Measurements from ENCODE around the gene CWC27. TPM values are rescaled to one million over a fixed set of nuclear protein-coding genes. Genes with fewer than 3 reads are reported as not detected.

The CWC27 gene
- total and polyA plus RNA-seq, 9 of the 15 experiments (the other 6 are each of a cell fraction or from before 2014, with no cell fraction given) = 19.7 to 49.3 (median 38.3) TPM

DNA sequence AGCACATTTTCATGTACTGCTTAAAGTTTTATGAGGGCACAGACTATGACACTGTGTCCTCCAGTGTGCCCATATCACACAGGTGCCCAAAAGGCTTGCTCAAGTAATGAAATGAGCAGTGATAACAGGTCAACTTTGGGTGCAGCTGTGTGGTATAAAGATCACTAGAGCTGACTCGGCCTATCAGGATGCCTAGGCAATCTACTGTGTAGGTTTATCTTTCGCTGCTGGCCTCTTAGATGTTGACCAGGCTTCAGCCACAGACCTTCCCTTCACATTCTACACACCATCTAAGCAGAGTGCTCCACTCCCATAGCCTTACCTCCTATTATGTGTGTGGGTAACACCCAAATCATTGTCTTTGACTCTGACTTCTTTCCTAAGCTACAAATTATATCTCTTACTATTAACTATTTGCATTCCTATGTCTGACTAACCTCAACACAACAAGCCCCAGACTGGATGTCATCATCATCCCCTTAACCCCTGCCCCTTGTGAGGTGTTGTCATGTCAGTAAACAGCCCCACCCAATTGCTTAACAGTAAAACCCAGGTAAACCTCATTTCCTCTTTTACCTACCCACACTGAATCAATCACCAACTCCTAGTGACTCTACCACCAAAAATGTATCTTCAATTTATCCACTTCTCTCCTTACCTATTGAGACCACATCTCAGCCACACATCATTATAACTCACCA is 2.8 kb upstream of the CWC27 start:
- DNase-seq (ENCODE audit: extremely low read depth in 1 of 4, low spot score in 3 of 4) (peak in 2 of 4 experiments; percentile 11 to 12), ATAC-seq (no peak), FAIRE-seq (no peak)
- intact Hi-C loops (cut with micrococcal nuclease) = loop anchor here (5.0 kb wide), 1 partner anchor 84 kb away; no protein-coding TSS in a partner anchor
- no peaks in the 10 kb centered on the region for H3K9me3 ChIP-seq (replicated peaks; ENCODE audit: control insufficient read depth, insufficient read depth, low read depth, low read length)
- H2AFZ ChIP-seq (ENCODE audit: low read depth, low read length) = no peak overlapping the region
- no peak overlapping the region for H3K4me3 ChIP-seq
- ChIA-PET CTCF (ENCODE audit: low intra/inter-chr PET ratio) (no interaction called here), POLR2A (interaction anchor here (0.6 to 2.6 kb wide), 4 partner anchors 12 to 1686 kb away, joined by 3 to 11 read pairs (median 3); no protein-coding TSS in a partner anchor)
- peak overlapping the region; percentile 12; the same call in 1 of the 2 replicates for H3K4me2 ChIP-seq (ENCODE audit: insufficient read depth, low read length)
- no peak overlapping the region for H3K9ac ChIP-seq (ENCODE audit: insufficient read depth in 1 of 2, low read depth in 2 of 2, low read length in 2 of 2)
- 75% methylated on average over 2 of the region's 2 CpGs for WGBS (ENCODE audit: insufficient coverage, low coverage, missing lambda C conversion rate)
- TF ChIP-seq, protein P1, sequence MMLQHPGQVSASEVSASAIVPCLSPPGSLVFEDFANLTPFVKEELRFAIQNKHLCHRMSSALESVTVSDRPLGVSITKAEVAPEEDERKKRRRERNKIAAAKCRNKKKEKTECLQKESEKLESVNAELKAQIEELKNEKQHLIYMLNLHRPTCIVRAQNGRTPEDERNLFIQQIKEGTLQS (IDR thresholded peaks at IDR 0.05) = peak; percentile 46
- TF ChIP-seq, protein P1 (CRISPR knock-in tag; conservative IDR thresholded peaks at IDR 0.05) = no peak
- no peak for TF ChIP-seq E2F3 (CRISPR knock-in tag; IDR thresholded peaks at IDR 0.05)
- BruUV-seq (replicated peaks) = no TSS peak
- in situ Hi-C loops (cut with MboI) = no loop called here
- H3K9me1 ChIP-seq (ENCODE audit: control insufficient read depth, insufficient read depth, low read length) = no peaks in the 10 kb centered on the region
- peaks cover 38% of the 10 kb centered on the region for H3K36me3 ChIP-seq (ENCODE audit: control insufficient read depth, insufficient read depth, low read length)
- no peaks in the 10 kb centered on the region for H3K27me3 ChIP-seq (ENCODE audit: control insufficient read depth in 2 of 2, insufficient read depth in 2 of 2, low read length in 2 of 2)
- peaks cover 0 to 16% of the 10 kb centered on the region in 2 experiments; a peak in 3 of 5 replicates for H3K4me1 ChIP-seq (replicated peaks in 1 of 2; ENCODE audit: control insufficient read depth in 2 of 2, insufficient read depth in 2 of 2, low read length in 2 of 2)
- H3K79me2 ChIP-seq (ENCODE audit: control insufficient read depth, insufficient read depth, low read length) = peaks cover 82% of the 10 kb centered on the region
- no peaks in the 10 kb centered on the region for H4K20me1 ChIP-seq (replicated peaks; ENCODE audit: control insufficient read depth, insufficient read depth, low read length)
- H3K27ac ChIP-seq (ENCODE audit: extremely low read depth, low read depth, low read length) = no peak overlapping the region

Data from K562 (cell line).